Thyroid gland (tissue), 4 donors: ENCODE data around the gene CST3. TPM values are rescaled to one million over a fixed set of nuclear protein-coding genes. Genes with fewer than 3 reads are reported as not detected.
A peak's percentile ranks its signal among the peaks of the same experiment; 100 is the strongest.
"Not testable (repeated sequence)": the region's sequence is repeated elsewhere in the genome, so short reads cannot be mapped to it uniquely, and the experiment has no call there.

Experiments
- DNase-seq, 2 donors: peaks; one replicate each; pipeline ENCODE4 v3.0.0-alpha.2; 2019
- H3K27ac ChIP-seq, 3 donors: fragments of 200-600 bp; sonication (generic); 1 replicate in 2 of 3; 2 replicates in 1 of 3; pipeline ENCODE4 v1.5.1; 2016 to 2019; ENCODE audit warnings: mild to moderate bottlenecking in 1 of 3, moderate library complexity in 1 of 3
- H3K27me3 ChIP-seq: fragments of 200-600 bp; sonication (generic); one replicate; pipeline ENCODE4 v1.5.1; 2019
- H3K36me3 ChIP-seq, 2 donors: fragments of 200-600 bp; sonication (generic); one replicate each; pipeline ENCODE4 v1.5.1; 2016 to 2019
- H3K4me1 ChIP-seq, 2 donors: fragments of 200-600 bp; sonication (generic); one replicate each; pipeline ENCODE4 v1.5.1; 2017 to 2019
- H3K4me3 ChIP-seq, 3 donors: fragments of 200-600 bp; sonication (generic); replicated peaks in 1 of 3; 1 replicate in 2 of 3; 2 replicates in 1 of 3; pipeline ENCODE4 v1.5.1; 2016; ENCODE audit warnings: mild to moderate bottlenecking in 1 of 3
- H3K9me3 ChIP-seq: fragments of 200-600 bp; sonication (generic); one replicate; pipeline ENCODE4 v1.5.1; 2017
- CTCF ChIP-seq, 6 experiments: fragments of 200-600 bp in 3 of 6; fragments of 450-650 bp in 3 of 6; sonication (generic) in 3 of 6; IDR thresholded peaks; one replicate each; pipeline ENCODE4 v1.5.1; 2016 to 2019; ENCODE audit warnings: antibody characterized with exemption in 6 of 6, mild to moderate bottlenecking in 2 of 6, inconsistent platforms in 1 of 6, moderate library complexity in 1 of 6
- POLR2A ChIP-seq, 2 donors: fragments of 450-650 bp; IDR thresholded peaks; one replicate each; pipeline ENCODE4 v1.6.1; 2017; ENCODE audit warnings: antibody characterized with exemption in 2 of 2, mild to moderate bottlenecking in 2 of 2, moderate library complexity in 1 of 2
- WGBS, 2 donors: methylation state at CpG; one replicate each; pipeline ENCODE4 v1.1.5; 2017; 5-methylcytosine and 5-hydroxymethylcytosine counted together
- intact Hi-C: fragments of 100-400 bp; cut with DNase I; formaldehyde crosslinking; loops from one replicate; pipeline ENCODE4 v1.15.1; 2023
- total RNA-seq, 4 donors: library from RNA; depleted of rRNA; stranded (reverse); fragments of >200 nt; gene quantifications; one replicate each; pipeline ENCODE4 v1.2.3, GENCODE V29; 2016

The CST3 gene
- total RNA-seq, 4 donors from 2014 or later: 638 to 1,425 (median 898) TPM

GRCh38 chr20:23623666-23624323 is 14.0 kb downstream of the CST3 start:
- H3K9me3 ChIP-seq: no peaks in the 10 kb centered on the region
- H3K36me3 ChIP-seq: no peaks in the 10 kb centered on the region
- no peaks in the 10 kb centered on the region for H3K27me3 ChIP-seq
- intact Hi-C loops: no loop called here
- peaks cover 0 to 7% of the 10 kb centered on the region in 2 donors for H3K4me1 ChIP-seq
- WGBS, 2 donors: 80 to 83% methylated on average over 4 of the region's 4 CpGs
- DNase-seq: no peak
- TF ChIP-seq POLR2A (IDR thresholded peaks at IDR 0.05) (no peak), CTCF (IDR thresholded peaks at IDR 0.05) (no peak)
- H3K4me3 ChIP-seq: no peak overlapping the region
- H3K27ac ChIP-seq: peak overlapping the region; percentile 62 to 77 (median 73)

- 37 to 55% methylated on average over 4 of the region's 4 CpGs for WGBS, 2 donors
- Histone ChIP-seq H3K9me3 (no peaks in the 10 kb centered on the region), H3K27me3 (no peaks in the 10 kb centered on the region), H3K36me3 (no peaks in the 10 kb centered on the region), H3K27ac (peak overlapping the region; percentile 62 to 77 (median 73)), H3K4me1 (peaks cover 0 to 5% of the 10 kb centered on the region in 2 donors), H3K4me3 (no peak overlapping the region)
- intact Hi-C loops: no loop called here
- peak in 1 of 2 donors; percentile 41 for DNase-seq
- TF ChIP-seq CTCF (IDR thresholded peaks at IDR 0.05): no peak
- no peak for TF ChIP-seq POLR2A (IDR thresholded peaks at IDR 0.05)
Measured at GRCh38 chr20:23622839-23623343, 14.9 kb downstream of the CST3 start.

- H3K27me3 ChIP-seq, H3K4me1 ChIP-seq, H3K9me3 ChIP-seq, DNase-seq, H3K36me3 ChIP-seq, H3K4me3 ChIP-seq, intact Hi-C loops: not testable (repeated sequence)
- WGBS, 2 donors: 67 to 70% methylated on average over 3 of the region's 3 CpGs
- peak overlapping the region; percentile 2 to 77 (median 62) for H3K27ac ChIP-seq
Measured at GRCh38 chr20:23622401-23622800, 15.4 kb downstream of the CST3 start.

- H3K27me3 ChIP-seq, H3K9me3 ChIP-seq, H3K4me3 ChIP-seq, DNase-seq, H3K36me3 ChIP-seq, H3K4me1 ChIP-seq, intact Hi-C loops, H3K27ac ChIP-seq: not testable (repeated sequence)
- WGBS, 2 donors: 58 to 61% methylated on average over 9 to 11 of the region's 11 CpGs
Measured at GRCh38 chr20:23620670-23621386, 16.9 kb downstream of the CST3 start.

- intact Hi-C loops: no loop called here
- Histone ChIP-seq H3K27me3 (no peaks in the 10 kb centered on the region), H3K27ac (no peak overlapping the region), H3K4me1 (peaks cover 0 to 14% of the 10 kb centered on the region in 2 donors), H3K36me3 (no peaks in the 10 kb centered on the region), H3K4me3 (no peak overlapping the region), H3K9me3 (no peaks in the 10 kb centered on the region)
- WGBS, 2 donors: 90 to 91% methylated on average over 4 to 5 of the region's 5 CpGs
- TF ChIP-seq CTCF (IDR thresholded peaks at IDR 0.05) (no peak), POLR2A (IDR thresholded peaks at IDR 0.05) (no peak)
- DNase-seq: no peak
Measured at GRCh38 chr20:23614163-23614562, 23.6 kb downstream of the CST3 start.

GRCh38 chr20:23613676-23614075 is 24.1 kb downstream of the CST3 start:
- DNase-seq: no peak

More at GRCh38 chr20:23613676-23614075, 24.1 kb downstream of the CST3 start:
- Histone ChIP-seq H3K9me3 (no peaks in the 10 kb centered on the region), H3K36me3 (no peaks in the 10 kb centered on the region), H3K4me1 (peaks cover 0 to 14% of the 10 kb centered on the region in 2 donors), H3K27me3 (no peaks in the 10 kb centered on the region), H3K27ac (no peak overlapping the region), H3K4me3 (no peak overlapping the region)
- intact Hi-C loops: no loop called here
- TF ChIP-seq CTCF (IDR thresholded peaks at IDR 0.05) (no peak), POLR2A (IDR thresholded peaks at IDR 0.05) (no peak)
